GM23338 (cell line): ENCODE data around the gene ROPN1L. TPM values are rescaled to one million over a fixed set of nuclear protein-coding genes. Genes with fewer than 3 reads are reported as not detected.

Source experiments
- ATAC-seq: fragments of 200-7000 bp; cut with Tn5 transposase; 3 replicates; pipeline ENCODE4 v1.9.1; 2020
- DNase-seq: peaks from one replicate; pipeline ENCODE4 v3.0.0-alpha.2; 2015; ENCODE audit warnings: low spot score
- H2AFZ ChIP-seq: fragments of 200-600 bp; sonication (generic); 2 replicates; pipeline ENCODE4 v1.8.0; 2016; ENCODE audit warnings: antibody characterized with exemption, mild to moderate bottlenecking, moderate library complexity
- H3F3A ChIP-seq: fragments of 200-600 bp; sonication (generic); replicated peaks from 2 replicates; pipeline ENCODE4 v1.8.0; 2017; ENCODE audit warnings: antibody characterized with exemption, mixed run types, low read depth
- H3K27ac ChIP-seq: fragments of 200-600 bp; sonication (generic); 2 replicates; pipeline ENCODE4 v1.6.1; 2016; ENCODE audit warnings: low read depth
- H3K27me3 ChIP-seq: fragments of 200-600 bp; sonication (generic); 2 replicates; pipeline ENCODE4 v1.8.0; 2016; ENCODE audit warnings: mild to moderate bottlenecking, mixed run types, moderate library complexity; ENCODE audit not compliant: insufficient read depth
- H3K36me3 ChIP-seq: fragments of 200-600 bp; sonication (generic); 2 replicates; pipeline ENCODE4 v1.8.0; 2016; ENCODE audit warnings: mild to moderate bottlenecking; ENCODE audit not compliant: insufficient read depth
- H3K4me1 ChIP-seq: fragments of 200-600 bp; sonication (generic); 2 replicates; pipeline ENCODE4 v1.8.0; 2016; ENCODE audit warnings: mild to moderate bottlenecking, moderate library complexity; ENCODE audit not compliant: insufficient read depth
- H3K4me2 ChIP-seq: fragments of 200-600 bp; sonication (generic); 2 replicates; pipeline ENCODE4 v1.7.1; 2017; ENCODE audit warnings: mixed run types
- H3K4me3 ChIP-seq: fragments of 200-600 bp; sonication (generic); 2 replicates; pipeline ENCODE4 v1.6.1; 2016; ENCODE audit warnings: mixed run types
- H3K79me2 ChIP-seq: fragments of 200-600 bp; sonication (generic); replicated peaks from 2 replicates; pipeline ENCODE4 v1.8.0; 2017; ENCODE audit warnings: mild to moderate bottlenecking; ENCODE audit not compliant: insufficient read depth
- H3K9me2 ChIP-seq: fragments of 200-600 bp; sonication (generic); 2 replicates; pipeline ENCODE4 v1.8.0; 2017; ENCODE audit not compliant: insufficient read depth
- H4K20me1 ChIP-seq: fragments of 200-600 bp; sonication (generic); replicated peaks from 2 replicates; pipeline ENCODE4 v1.8.0; 2017; ENCODE audit warnings: mild to moderate bottlenecking; ENCODE audit not compliant: insufficient read depth
- H3K27ac Mint-ChIP-seq: 2 replicates; pipeline ENCODE4 v1.8.0; 2020; ENCODE audit warnings: inconsistent platforms, mild to moderate bottlenecking, moderate library complexity, mixed read lengths
- H3K27me3 Mint-ChIP-seq: 3 replicates; pipeline ENCODE4 v1.8.0; 2022; ENCODE audit warnings: low read depth, mild to moderate bottlenecking, moderate library complexity, mixed read lengths, inconsistent platforms; ENCODE audit not compliant: insufficient read depth, poor library complexity
- H3K36me3 Mint-ChIP-seq: 3 replicates; pipeline ENCODE4 v1.8.0; 2021; ENCODE audit warnings: low read depth, mild to moderate bottlenecking, inconsistent platforms, moderate library complexity, mixed read lengths
- H3K4me1 Mint-ChIP-seq: 3 replicates; pipeline ENCODE4 v1.8.0; 2020; ENCODE audit warnings: mild to moderate bottlenecking, inconsistent platforms, mixed read lengths
- H3K4me3 Mint-ChIP-seq: 3 replicates; pipeline ENCODE4 v1.8.0; 2021; ENCODE audit warnings: moderate library complexity, mild to moderate bottlenecking, inconsistent platforms, mixed read lengths
- H3K9me3 Mint-ChIP-seq: 3 replicates; pipeline ENCODE4 v1.8.0; 2020; ENCODE audit warnings: moderate library complexity, mild to moderate bottlenecking, inconsistent platforms, mixed read lengths
- CREB1 ChIP-seq: fragments of 250-450 bp; sonication (Bioruptor Pico); IDR thresholded peaks from 2 replicates; pipeline ENCODE4 v1.5.0; 2020; ENCODE audit warnings: low read depth, mild to moderate bottlenecking, moderate library complexity
- CTCF ChIP-seq, 2 experiments: fragments of 200-600 bp in 1 of 2; sonication (generic) in 1 of 2; conservative IDR thresholded peaks; 2 replicates each; pipeline versions ENCODE4 v1.5.1 to v1.6.1; 2016 to 2017; ENCODE audit warnings: antibody characterized with exemption in 2 of 2, low read depth in 2 of 2, mild to moderate bottlenecking in 2 of 2, moderate library complexity in 1 of 2
- ETS1 ChIP-seq: IDR thresholded peaks from 2 replicates; pipeline ENCODE4 v1.6.1; 2016; ENCODE audit warnings: antibody characterized with exemption
- EZH2 ChIP-seq: fragments of 200-600 bp; sonication (generic); IDR thresholded peaks from one replicate; pipeline ENCODE4 v1.8.0; 2017; ENCODE audit warnings: antibody characterized with exemption, mild to moderate bottlenecking, low read depth; ENCODE audit not compliant: unreplicated experiment
- EZH2phosphoT487 ChIP-seq: fragments of 200-600 bp; sonication (generic); IDR thresholded peaks from one replicate; pipeline ENCODE4 v1.8.1; 2018; ENCODE audit warnings: antibody characterized with exemption; ENCODE audit not compliant: unreplicated experiment
- JUNB ChIP-seq: IDR thresholded peaks from one replicate; pipeline ENCODE4 v1.6.1; 2016; ENCODE audit warnings: antibody characterized with exemption; ENCODE audit not compliant: unreplicated experiment
- POLR2AphosphoS5 ChIP-seq: IDR thresholded peaks from 2 replicates; pipeline ENCODE4 v1.6.1; 2016; ENCODE audit warnings: antibody characterized with exemption, low read depth
- STAT1 ChIP-seq: IDR thresholded peaks from one replicate; pipeline ENCODE4 v1.6.1; 2016; ENCODE audit warnings: antibody characterized with exemption; ENCODE audit not compliant: unreplicated experiment
- ZNF114 ChIP-seq: fragments of 250-450 bp; sonication (Bioruptor Pico); IDR thresholded peaks from 2 replicates; pipeline ENCODE4 v1.5.0; 2020; ENCODE audit warnings: mild to moderate bottlenecking, moderate library complexity
- ZNF331 ChIP-seq: fragments of 250-450 bp; sonication (Bioruptor Pico); IDR thresholded peaks from 2 replicates; pipeline ENCODE4 v1.5.0; 2020; ENCODE audit warnings: low read depth, mild to moderate bottlenecking, moderate library complexity
- ZNF462 ChIP-seq: fragments of 250-450 bp; sonication (Bioruptor Pico); IDR thresholded peaks from 2 replicates; pipeline ENCODE4 v1.5.0; 2020; ENCODE audit warnings: mild to moderate bottlenecking, moderate library complexity
- polyA plus RNA-seq: library from polyadenylated mRNA; unstranded; fragments of >200 nt; fragmentation: Nextera tagmentation; extraction: Ambion mirVana; gene quantifications from 2 replicates; pipeline ENCODE4 v1.2.1, GENCODE V29; 2016
- total RNA-seq: library from RNA; depleted of rRNA; stranded (reverse); fragments of >200 nt; shearing (Covaris generic); gene quantifications from 2 replicates; pipeline ENCODE4 v1.2.3, GENCODE V29; 2014

ROPN1L gene
- total and polyA plus RNA-seq, 2 experiments from 2014 or later: 0.57 TPM; not detected in 1

- H3K27ac ChIP-seq: no peak overlapping the region
- no peaks in the 10 kb centered on the region for H3K9me2 ChIP-seq
- Mint-ChIP-seq H3K4me1 (peaks cover 15% of the 10 kb centered on the region), H3K9me3 (no peaks in the 10 kb centered on the region), H3K4me3 (no peak overlapping the region), H3K27ac (peak overlapping the region; percentile 56; the same call in 1 of the 2 replicates), H3K27me3 (no peaks in the 10 kb centered on the region), H3K36me3 (no peaks in the 10 kb centered on the region)
- no peaks in the 10 kb centered on the region for H3K36me3 ChIP-seq
- H3K27me3 ChIP-seq: no peaks in the 10 kb centered on the region
- ATAC-seq (peak; percentile 38), DNase-seq (no peak)
- H3K4me1 ChIP-seq: no peaks in the 10 kb centered on the region
- H3K4me3 ChIP-seq: no peak overlapping the region
- no peaks in the 10 kb centered on the region for H3K79me2 ChIP-seq
- H2AFZ ChIP-seq: no peak overlapping the region
- no peak overlapping the region for H3K4me2 ChIP-seq
- no peaks in the 10 kb centered on the region for H3F3A ChIP-seq
- no peaks in the 10 kb centered on the region for H4K20me1 ChIP-seq
- TF ChIP-seq POLR2AphosphoS5 (no peak), EZH2 (no peak), ETS1 (no peak), ZNF331 (CRISPR knock-in tag) (no peak), CREB1 (no peak), JUNB (no peak), STAT1 (no peak)
Observed at GRCh38 chr5:10502578-10502977, 60.9 kb downstream of the ROPN1L start.

- Histone ChIP-seq H4K20me1 (no peaks in the 10 kb centered on the region), H3K4me2 (no peak overlapping the region), H3K27me3 (no peaks in the 10 kb centered on the region), H3F3A (no peaks in the 10 kb centered on the region), H3K27ac (no peak overlapping the region), H3K36me3 (no peaks in the 10 kb centered on the region), H3K9me2 (no peaks in the 10 kb centered on the region), H3K4me1 (no peaks in the 10 kb centered on the region), H3K79me2 (no peaks in the 10 kb centered on the region), H3K4me3 (no peak overlapping the region), H2AFZ (0 out of 2 replicates have a peak overlapping the region, but pooled peaks have one; percentile 43)
- Mint-ChIP-seq H3K9me3 (no peaks in the 10 kb centered on the region), H3K4me1 (peaks cover 15% of the 10 kb centered on the region), H3K27me3 (no peaks in the 10 kb centered on the region), H3K27ac (no peak overlapping the region), H3K4me3 (no peak overlapping the region), H3K36me3 (no peaks in the 10 kb centered on the region)
- no peak for ATAC-seq
- no peak for DNase-seq
- TF ChIP-seq ETS1: no peak
- TF ChIP-seq POLR2AphosphoS5: no peak
- no peak for TF ChIP-seq JUNB
- no peak for TF ChIP-seq EZH2phosphoT487
- TF ChIP-seq EZH2: no peak
- TF ChIP-seq ZNF114 (CRISPR knock-in tag): no peak
- TF ChIP-seq STAT1: no peak
- no peak for TF ChIP-seq CREB1
- no peak for TF ChIP-seq CTCF (conservative IDR thresholded peaks at IDR 0.05; ENCODE audit: low read depth in 2 of 2)
- no peak for TF ChIP-seq ZNF462 (CRISPR knock-in tag)
Observed at GRCh38 chr5:10503321-10503720, 61.6 kb downstream of the ROPN1L start.
